Astrocyte (in vitro differentiated cells and primary cell): Measurements from ENCODE around the gene BMPER. TPM values are rescaled to one million over a fixed set of nuclear protein-coding genes. Genes with fewer than 3 reads are reported as not detected.
A peak's percentile ranks its signal among the peaks of the same experiment; 100 is the strongest.

ENCODE experiments used
- DNase-seq: peaks from one replicate; pipeline ENCODE4 v3.0.0-alpha.2; 2010; ENCODE audit warnings: low read depth
- FAIRE-seq: peaks from 2 replicates; lab custom pipeline; 2011; peaks lifted over from hg19 to GRCh38; lab: Jason Lieb, UNC
- H2AFZ ChIP-seq: 2 replicates; pipeline ENCODE4 v1.6.0; 2012; ENCODE audit warnings: low read depth, low read length, inconsistent platforms
- H3K27ac ChIP-seq: 2 replicates; pipeline ENCODE4 v1.5.1; 2011; ENCODE audit warnings: low read depth, low read length, inconsistent platforms
- H3K27me3 ChIP-seq: 2 replicates; pipeline ENCODE4 v1.6.0; 2011; ENCODE audit warnings: low read length, inconsistent platforms; ENCODE audit not compliant: insufficient read depth
- H3K36me3 ChIP-seq: 2 replicates; pipeline ENCODE4 v1.5.1; 2011; ENCODE audit warnings: low read length, inconsistent platforms; ENCODE audit not compliant: insufficient read depth
- H3K4me1 ChIP-seq: 2 replicates; pipeline ENCODE4 v1.5.1; 2011; ENCODE audit warnings: low read length, inconsistent platforms; ENCODE audit not compliant: insufficient read depth
- H3K4me2 ChIP-seq: 2 replicates; pipeline ENCODE4 v1.6.0; 2012; ENCODE audit warnings: low read length, inconsistent platforms
- H3K4me3 ChIP-seq: 2 replicates; pipeline ENCODE4 v1.5.1; 2011; ENCODE audit warnings: low read depth, mild to moderate bottlenecking, low read length, inconsistent platforms; ENCODE audit not compliant: insufficient read depth
- H3K79me2 ChIP-seq: 2 replicates; pipeline ENCODE4 v1.6.0; 2012; ENCODE audit warnings: mild to moderate bottlenecking, low read length, inconsistent platforms; ENCODE audit not compliant: insufficient read depth
- H3K9ac ChIP-seq: 2 replicates; pipeline ENCODE4 v1.6.0; 2012; ENCODE audit warnings: mild to moderate bottlenecking, low read length, inconsistent platforms
- H3K9me3 ChIP-seq: 2 replicates; pipeline ENCODE4 v1.5.1; 2012; ENCODE audit warnings: low read depth, mild to moderate bottlenecking, low read length, inconsistent platforms; ENCODE audit not compliant: insufficient read depth
- H4K20me1 ChIP-seq: 2 replicates; pipeline ENCODE4 v1.6.0; 2012; ENCODE audit warnings: low read length, inconsistent platforms; ENCODE audit not compliant: insufficient read depth
- H3K27ac Mint-ChIP-seq: one replicate; pipeline ENCODE4 v1.8.0; 2021; ENCODE audit warnings: mild to moderate bottlenecking, mixed read lengths; ENCODE audit not compliant: unreplicated experiment
- H3K27me3 Mint-ChIP-seq: one replicate; pipeline ENCODE4 v1.8.0; 2021; ENCODE audit warnings: low read depth, mixed read lengths; ENCODE audit not compliant: unreplicated experiment
- H3K36me3 Mint-ChIP-seq: one replicate; pipeline ENCODE4 v1.8.0; 2021; ENCODE audit warnings: low read depth, mixed read lengths; ENCODE audit not compliant: unreplicated experiment
- H3K4me1 Mint-ChIP-seq: one replicate; pipeline ENCODE4 v1.8.0; 2021; ENCODE audit warnings: low read depth, mixed read lengths; ENCODE audit not compliant: unreplicated experiment
- H3K4me3 Mint-ChIP-seq: one replicate; pipeline ENCODE4 v1.8.0; 2021; ENCODE audit warnings: mild to moderate bottlenecking, moderate library complexity, mixed read lengths; ENCODE audit not compliant: unreplicated experiment
- H3K9me3 Mint-ChIP-seq: one replicate; pipeline ENCODE4 v1.8.0; 2021; ENCODE audit warnings: mild to moderate bottlenecking, mixed read lengths; ENCODE audit not compliant: unreplicated experiment
- CTCF ChIP-seq: IDR thresholded peaks from 2 replicates; pipeline ENCODE4 v1.5.1; 2011; ENCODE audit warnings: low read depth, mild to moderate bottlenecking, inconsistent platforms, low read length, moderate library complexity; ENCODE audit not compliant: insufficient read depth
- EZH2 ChIP-seq: IDR thresholded peaks from 2 replicates; pipeline ENCODE4 v1.6.1; 2012; ENCODE audit warnings: mild to moderate bottlenecking, low read length, inconsistent platforms; ENCODE audit not compliant: insufficient read depth
- total RNA-seq: library from RNA; stranded (reverse); gene quantifications from 2 replicates; pipeline ENCODE4 v1.2.1, GENCODE V29; 2021

The BMPER gene
- total RNA-seq, 1 donor from 2014 or later: 4.4 TPM

DNA sequence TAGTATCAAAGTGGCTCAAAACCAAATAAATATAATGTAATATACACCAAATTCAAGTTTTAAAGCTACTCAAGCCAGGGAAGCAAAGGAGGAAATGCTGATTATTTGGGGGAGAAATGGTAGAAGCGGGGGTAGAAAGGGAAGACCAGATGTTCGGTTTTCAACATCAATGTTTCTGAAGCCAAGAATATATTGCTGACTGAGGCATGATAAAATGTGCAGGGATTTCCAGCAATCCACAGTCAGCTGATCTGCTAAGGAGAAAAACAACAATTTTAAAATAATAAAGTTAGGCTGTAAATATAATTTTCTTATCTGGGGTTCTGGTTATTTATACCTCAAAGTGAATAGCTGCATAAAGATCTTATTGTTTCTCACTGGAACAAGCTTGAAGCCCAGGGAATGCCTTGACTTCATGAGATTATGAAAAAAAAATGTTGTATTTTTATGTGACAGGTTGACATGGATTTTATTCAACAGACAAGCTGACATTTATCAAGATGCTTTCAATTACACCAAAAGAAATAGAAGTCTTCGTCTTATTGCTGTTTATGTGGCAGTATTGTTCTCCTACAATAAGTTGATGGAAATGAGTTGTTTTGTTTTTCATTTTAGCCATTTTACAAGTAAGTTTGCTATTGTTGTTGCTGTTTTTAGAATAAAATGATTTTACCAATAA lies 28.6 kb upstream of the BMPER start:
- Histone ChIP-seq H3K4me1 (peaks cover 39% of the 10 kb centered on the region), H3K9me3 (no peaks in the 10 kb centered on the region), H4K20me1 (no peaks in the 10 kb centered on the region), H3K9ac (no peak overlapping the region), H3K36me3 (no peaks in the 10 kb centered on the region), H3K27ac (no peak overlapping the region), H3K27me3 (no peaks in the 10 kb centered on the region), H3K4me2 (no peak overlapping the region), H2AFZ (no peak overlapping the region), H3K79me2 (no peaks in the 10 kb centered on the region), H3K4me3 (no peak overlapping the region)
- no peak for DNase-seq
- no peak overlapping the region for H3K27ac Mint-ChIP-seq
- H3K4me3 Mint-ChIP-seq: no peak overlapping the region
- H3K9me3 Mint-ChIP-seq: no peaks in the 10 kb centered on the region
- H3K27me3 Mint-ChIP-seq: no peaks in the 10 kb centered on the region
- TF ChIP-seq CTCF (no peak), EZH2 (no peak)
- no peak for FAIRE-seq
- H3K36me3 Mint-ChIP-seq: no peaks in the 10 kb centered on the region
- peaks cover 32% of the 10 kb centered on the region for H3K4me1 Mint-ChIP-seq

DNA sequence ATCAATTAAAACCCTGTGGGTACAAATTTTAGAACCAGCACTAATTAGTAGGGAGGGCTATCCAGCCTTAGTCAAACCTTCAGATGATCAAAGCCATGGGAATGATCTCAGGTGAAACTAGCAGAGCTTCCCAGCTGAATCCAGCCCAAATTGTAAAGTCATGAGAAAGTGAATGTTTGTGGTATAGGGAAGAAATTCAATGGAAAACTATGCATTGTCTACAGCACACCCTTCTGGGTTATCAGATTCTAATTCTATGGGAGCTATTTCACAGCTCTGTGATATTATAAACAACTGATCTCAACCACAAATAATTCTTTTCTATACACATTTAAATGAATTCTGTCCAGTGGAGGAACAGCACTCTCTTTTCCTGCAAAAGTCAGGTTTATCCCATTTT lies 24.6 kb upstream of the BMPER start:
- H3K9me3 ChIP-seq: no peaks in the 10 kb centered on the region
- H3K27ac Mint-ChIP-seq: peak overlapping the region; percentile 5
- H4K20me1 ChIP-seq: no peaks in the 10 kb centered on the region
- no peaks in the 10 kb centered on the region for H3K79me2 ChIP-seq
- H3K4me1 ChIP-seq: peaks cover 22% of the 10 kb centered on the region
- TF ChIP-seq EZH2 (no peak), CTCF (no peak)
- no peaks in the 10 kb centered on the region for H3K27me3 ChIP-seq
- DNase-seq: peak; percentile 86
- H3K27me3 Mint-ChIP-seq: no peaks in the 10 kb centered on the region
- no peak overlapping the region for H3K4me3 Mint-ChIP-seq
- peaks cover 23% of the 10 kb centered on the region for H3K4me1 Mint-ChIP-seq
- H3K36me3 ChIP-seq: no peaks in the 10 kb centered on the region
- peak overlapping the region; percentile 2 for H3K9ac ChIP-seq
- FAIRE-seq: peak; percentile 87
- H3K27ac ChIP-seq: peak overlapping the region; percentile 54
- H3K9me3 Mint-ChIP-seq: no peaks in the 10 kb centered on the region
- H3K4me2 ChIP-seq: peak overlapping the region; percentile 41
- H2AFZ ChIP-seq: no peak overlapping the region
- H3K36me3 Mint-ChIP-seq: no peaks in the 10 kb centered on the region
- no peak overlapping the region for H3K4me3 ChIP-seq

DNA sequence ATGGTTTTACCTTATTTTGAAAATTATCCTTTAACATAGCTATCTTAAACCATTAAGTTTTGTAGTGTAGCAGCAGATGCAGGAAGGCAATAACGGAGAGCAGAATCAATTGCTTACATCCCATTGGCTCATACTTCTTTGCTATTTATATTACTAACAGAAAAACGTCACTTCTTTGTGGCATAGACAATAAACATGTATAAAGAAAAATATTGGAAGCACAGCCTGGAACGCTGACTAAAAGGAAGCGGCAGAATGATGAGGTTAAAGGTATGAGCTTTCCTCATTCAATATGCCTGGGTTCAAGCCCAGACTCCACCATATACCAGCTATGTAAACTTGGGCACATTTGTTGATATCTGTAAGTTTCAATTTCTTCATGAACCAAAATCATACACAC lies 24.0 kb upstream of the BMPER start:
- TF ChIP-seq CTCF (no peak), EZH2 (no peak)
- H3K9me3 ChIP-seq: no peaks in the 10 kb centered on the region
- no peaks in the 10 kb centered on the region for H4K20me1 ChIP-seq
- no peak overlapping the region for H3K4me3 ChIP-seq
- H3K27ac ChIP-seq: peak overlapping the region; percentile 54
- no peak overlapping the region for H2AFZ ChIP-seq
- H3K9ac ChIP-seq: peak overlapping the region; percentile 2
- Mint-ChIP-seq H3K27ac (no peak overlapping the region), H3K4me1 (peaks cover 24% of the 10 kb centered on the region), H3K36me3 (no peaks in the 10 kb centered on the region), H3K4me3 (no peak overlapping the region), H3K27me3 (no peaks in the 10 kb centered on the region), H3K9me3 (no peaks in the 10 kb centered on the region)
- no peaks in the 10 kb centered on the region for H3K79me2 ChIP-seq
- peaks cover 22% of the 10 kb centered on the region for H3K4me1 ChIP-seq
- DNase-seq: peak; percentile 40
- no peaks in the 10 kb centered on the region for H3K27me3 ChIP-seq
- no peak for FAIRE-seq
- H3K36me3 ChIP-seq: no peaks in the 10 kb centered on the region
- H3K4me2 ChIP-seq: peak overlapping the region; percentile 41
